BLaER1 treated with 17β-estradiol and CSF1 and Interleukin-3, amounts not matched to agents 10 nM and 100 nM (cell line): ENCODE measurements around the gene KIAA0586.

Source experiments
- H3K27ac ChIP-seq, 11 experiments: shearing (Covaris generic); formaldehyde crosslinking; 2 replicates each; pipeline ENCODE4 v1.8.1; 2022
- H3K27me3 ChIP-seq, 11 experiments: shearing (Covaris generic); formaldehyde crosslinking; 2 replicates each; pipeline ENCODE4 v1.8.1; 2022
- H3K36me3 ChIP-seq, 11 experiments: shearing (Covaris generic); formaldehyde crosslinking; 2 replicates each; pipeline ENCODE4 v1.8.1; 2022
- H3K4me1 ChIP-seq, 10 experiments: shearing (Covaris generic); formaldehyde crosslinking; 2 replicates each; pipeline ENCODE4 v1.8.1; 2022
- H3K4me2 ChIP-seq, 11 experiments: shearing (Covaris generic); formaldehyde crosslinking; 2 replicates each; pipeline ENCODE4 v1.8.1; 2022
- H3K4me3 ChIP-seq, 10 experiments: shearing (Covaris generic); formaldehyde crosslinking; 2 replicates each; pipeline ENCODE4 v1.8.1; 2022
- H3K9ac ChIP-seq, 11 experiments: shearing (Covaris generic); formaldehyde crosslinking; 2 replicates each; pipeline ENCODE4 v1.8.1; 2022
- H3K9me3 ChIP-seq, 11 experiments: shearing (Covaris generic); formaldehyde crosslinking; replicated peaks in 1 of 11; 2 replicates each; pipeline ENCODE4 v1.8.1; 2022
- H4K20me1 ChIP-seq, 11 experiments: shearing (Covaris generic); formaldehyde crosslinking; 2 replicates each; pipeline ENCODE4 v1.8.1; 2022
- Cebpa-rat ChIP-seq, 11 experiments: shearing (Covaris generic); IDR thresholded peaks; 2 replicates each; pipeline ENCODE4 v1.8.1; 2022

KIAA0586 gene

GRCh38 chr14:58444627-58445026 is 17.1 kb downstream of the KIAA0586 start:
- H3K4me2 ChIP-seq: no peak overlapping the region
- H3K36me3 ChIP-seq: peaks cover 64 to 96% (median 77%) of the 10 kb centered on the region in 11 experiments
- H3K4me1 ChIP-seq: no peaks in the 10 kb centered on the region
- no peak overlapping the region for H3K4me3 ChIP-seq
- H3K9me3 ChIP-seq: no peaks in the 10 kb centered on the region
- no peak for TF ChIP-seq Cebpa-rat (IDR thresholded peaks at IDR 0.05)
- H4K20me1 ChIP-seq: no peaks in the 10 kb centered on the region
- no peaks in the 10 kb centered on the region for H3K27me3 ChIP-seq
- no peak overlapping the region for H3K27ac ChIP-seq
- H3K9ac ChIP-seq: no peak overlapping the region

- Histone ChIP-seq H3K27ac (no peak overlapping the region), H3K9me3 (no peaks in the 10 kb centered on the region), H3K27me3 (no peaks in the 10 kb centered on the region), H3K4me2 (no peak overlapping the region), H3K4me3 (no peak overlapping the region), H3K36me3 (peaks cover 69 to 99% (median 88%) of the 10 kb centered on the region in 11 experiments), H3K9ac (no peak overlapping the region), H3K4me1 (no peaks in the 10 kb centered on the region), H4K20me1 (no peaks in the 10 kb centered on the region)
- TF ChIP-seq Cebpa-rat (IDR thresholded peaks at IDR 0.05): no peak
Measured at GRCh38 chr14:58455593-58456265, 28.2 kb downstream of the KIAA0586 start.

GRCh38 chr14:58460772-58461171 is 33.3 kb downstream of the KIAA0586 start:
- no peak overlapping the region for H3K4me2 ChIP-seq
- peaks cover 71 to 99% (median 88%) of the 10 kb centered on the region in 11 experiments for H3K36me3 ChIP-seq
- H3K9me3 ChIP-seq: no peaks in the 10 kb centered on the region
- no peaks in the 10 kb centered on the region for H3K27me3 ChIP-seq
- H3K27ac ChIP-seq: no peak overlapping the region
- H3K9ac ChIP-seq: no peak overlapping the region
- H3K4me1 ChIP-seq: no peaks in the 10 kb centered on the region
- H3K4me3 ChIP-seq: no peak overlapping the region
- no peak for TF ChIP-seq Cebpa-rat (IDR thresholded peaks at IDR 0.05)
- H4K20me1 ChIP-seq: no peaks in the 10 kb centered on the region

GRCh38 chr14:58463147-58463546 is 35.6 kb downstream of the KIAA0586 start:
- Histone ChIP-seq H3K27ac (no peak overlapping the region), H3K36me3 (peaks cover 69 to 99% (median 88%) of the 10 kb centered on the region in 11 experiments), H3K9ac (no peak overlapping the region), H3K4me1 (no peaks in the 10 kb centered on the region), H4K20me1 (no peaks in the 10 kb centered on the region), H3K4me3 (no peak overlapping the region), H3K27me3 (no peaks in the 10 kb centered on the region), H3K4me2 (no peak overlapping the region), H3K9me3 (no peaks in the 10 kb centered on the region)
- no peak for TF ChIP-seq Cebpa-rat (IDR thresholded peaks at IDR 0.05)

GRCh38 chr14:58464652-58465051 is 37.1 kb downstream of the KIAA0586 start:
- no peak overlapping the region for H3K4me2 ChIP-seq
- no peaks in the 10 kb centered on the region for H3K27me3 ChIP-seq
- peaks cover 70 to 99% (median 90%) of the 10 kb centered on the region in 11 experiments for H3K36me3 ChIP-seq
- no peaks in the 10 kb centered on the region for H3K9me3 ChIP-seq
- TF ChIP-seq Cebpa-rat (IDR thresholded peaks at IDR 0.05): no peak
- no peak overlapping the region for H3K27ac ChIP-seq
- H3K4me3 ChIP-seq: no peak overlapping the region
- H3K4me1 ChIP-seq: no peaks in the 10 kb centered on the region
- no peaks in the 10 kb centered on the region for H4K20me1 ChIP-seq
- H3K9ac ChIP-seq: no peak overlapping the region

GRCh38 chr14:58465421-58465820 is 37.9 kb downstream of the KIAA0586 start:
- Histone ChIP-seq H3K27ac (no peak overlapping the region), H3K36me3 (peaks cover 63 to 94% (median 83%) of the 10 kb centered on the region in 11 experiments), H4K20me1 (no peaks in the 10 kb centered on the region), H3K4me2 (no peak overlapping the region), H3K9me3 (no peaks in the 10 kb centered on the region), H3K27me3 (no peaks in the 10 kb centered on the region), H3K4me1 (no peaks in the 10 kb centered on the region), H3K4me3 (no peak overlapping the region), H3K9ac (no peak overlapping the region)
- TF ChIP-seq Cebpa-rat (IDR thresholded peaks at IDR 0.05): no peak

- Histone ChIP-seq H3K4me3 (no peak overlapping the region), H3K27me3 (no peaks in the 10 kb centered on the region), H3K4me1 (no peaks in the 10 kb centered on the region), H3K4me2 (no peak overlapping the region), H3K9ac (no peak overlapping the region), H3K9me3 (no peaks in the 10 kb centered on the region), H3K36me3 (peaks cover 61 to 94% (median 76%) of the 10 kb centered on the region in 11 experiments), H4K20me1 (no peaks in the 10 kb centered on the region), H3K27ac (no peak overlapping the region)
- no peak for TF ChIP-seq Cebpa-rat (IDR thresholded peaks at IDR 0.05)
Measured at GRCh38 chr14:58466459-58466858, 38.9 kb downstream of the KIAA0586 start.

GRCh38 chr14:58467575-58467974 is 40.1 kb downstream of the KIAA0586 start:
- no peaks in the 10 kb centered on the region for H3K27me3 ChIP-seq
- H3K27ac ChIP-seq: no peak overlapping the region
- H4K20me1 ChIP-seq: no peaks in the 10 kb centered on the region
- H3K36me3 ChIP-seq: peaks cover 52 to 93% (median 65%) of the 10 kb centered on the region in 11 experiments
- H3K4me2 ChIP-seq: no peak overlapping the region
- H3K9ac ChIP-seq: no peak overlapping the region
- no peak overlapping the region for H3K4me3 ChIP-seq
- TF ChIP-seq Cebpa-rat (IDR thresholded peaks at IDR 0.05): no peak
- H3K4me1 ChIP-seq: no peaks in the 10 kb centered on the region
- H3K9me3 ChIP-seq: no peaks in the 10 kb centered on the region

- H3K36me3 ChIP-seq: peaks cover 43 to 89% (median 52%) of the 10 kb centered on the region in 11 experiments
- H3K4me3 ChIP-seq: no peak overlapping the region
- H3K9ac ChIP-seq: no peak overlapping the region
- H3K4me1 ChIP-seq: no peaks in the 10 kb centered on the region
- H4K20me1 ChIP-seq: no peaks in the 10 kb centered on the region
- H3K4me2 ChIP-seq: no peak overlapping the region
- TF ChIP-seq Cebpa-rat (IDR thresholded peaks at IDR 0.05): no peak
- no peaks in the 10 kb centered on the region for H3K27me3 ChIP-seq
- no peaks in the 10 kb centered on the region for H3K9me3 ChIP-seq
- no peak overlapping the region for H3K27ac ChIP-seq
Measured at GRCh38 chr14:58469309-58469708, 41.8 kb downstream of the KIAA0586 start.

- H3K27me3 ChIP-seq: no peaks in the 10 kb centered on the region
- peaks cover 36 to 68% (median 46%) of the 10 kb centered on the region in 11 experiments for H3K36me3 ChIP-seq
- H3K4me2 ChIP-seq: no peak overlapping the region
- no peaks in the 10 kb centered on the region for H4K20me1 ChIP-seq
- H3K9ac ChIP-seq: no peak overlapping the region
- peaks cover 0 to 11% (median 0%) of the 10 kb centered on the region in 10 experiments; a peak in 5 of 20 replicates for H3K4me1 ChIP-seq
- H3K27ac ChIP-seq: no peak overlapping the region
- H3K9me3 ChIP-seq: no peaks in the 10 kb centered on the region
- TF ChIP-seq Cebpa-rat (IDR thresholded peaks at IDR 0.05): no peak
- H3K4me3 ChIP-seq: no peak overlapping the region
Measured at GRCh38 chr14:58476320-58476719, 48.8 kb downstream of the KIAA0586 start.
